Measurements from ENCODE around the gene ZNF296.

ZNF296 gene

GRCh38 chr19:45097776-45098520 lies 21.7 kb upstream of the ZNF296 start:
- Histone ChIP-seq H3K27me3 (ENCODE audit: insufficient read depth, low read depth, severe bottlenecking) (no peaks in the 10 kb centered on the region), H3K9me3 (ENCODE audit: severe bottlenecking) (no peaks in the 10 kb centered on the region), H3K27ac (no peak overlapping the region), H3K4me3 (ENCODE audit: low read depth, low read length) (no peak overlapping the region), H3K36me3 (peaks cover 37% of the 10 kb centered on the region)
- DNase-seq, result no peak
- TF ChIP-seq CTCF (IDR thresholded peaks at IDR 0.05; ENCODE audit: low read depth, low read length), result no peak

- DNase-seq, result no peak
- Histone ChIP-seq H3K36me3 (peaks cover 37% of the 10 kb centered on the region), H3K27ac (no peak overlapping the region), H3K4me3 (ENCODE audit: low read depth, low read length) (no peak overlapping the region), H3K9me3 (ENCODE audit: severe bottlenecking) (no peaks in the 10 kb centered on the region), H3K27me3 (ENCODE audit: insufficient read depth, low read depth, severe bottlenecking) (no peaks in the 10 kb centered on the region)
- TF ChIP-seq CTCF (IDR thresholded peaks at IDR 0.05; ENCODE audit: low read depth, low read length), result no peak
These were observed 21.1 kb upstream of the ZNF296 start for GRCh38 chr19:45097450-45097775.

GRCh38 chr19:45096700-45097099 lies 20.4 kb upstream of the ZNF296 start:
- Histone ChIP-seq H3K36me3 (peaks cover 37% of the 10 kb centered on the region), H3K4me3 (ENCODE audit: low read depth, low read length) (no peak overlapping the region), H3K9me3 (ENCODE audit: severe bottlenecking) (no peaks in the 10 kb centered on the region), H3K27me3 (ENCODE audit: insufficient read depth, low read depth, severe bottlenecking) (no peaks in the 10 kb centered on the region), H3K27ac (no peak overlapping the region)
- TF ChIP-seq CTCF (IDR thresholded peaks at IDR 0.05; ENCODE audit: low read depth, low read length), result no peak
- DNase-seq, result no peak

- Histone ChIP-seq H3K27ac (no peak overlapping the region), H3K9me3 (ENCODE audit: severe bottlenecking) (no peaks in the 10 kb centered on the region), H3K36me3 (peaks cover 37% of the 10 kb centered on the region), H3K27me3 (ENCODE audit: insufficient read depth, low read depth, severe bottlenecking) (no peaks in the 10 kb centered on the region), H3K4me3 (ENCODE audit: low read depth, low read length) (no peak overlapping the region)
- no peak for DNase-seq
- no peak for TF ChIP-seq CTCF (IDR thresholded peaks at IDR 0.05; ENCODE audit: low read depth, low read length)
These were observed 19.5 kb upstream of the ZNF296 start for GRCh38 chr19:45095496-45096413.

GRCh38 chr19:45094707-45095106 lies 18.4 kb upstream of the ZNF296 start:
- Histone ChIP-seq H3K9me3 (ENCODE audit: severe bottlenecking) (no peaks in the 10 kb centered on the region), H3K36me3 (peaks cover 36% of the 10 kb centered on the region), H3K4me3 (ENCODE audit: low read depth, low read length) (no peak overlapping the region), H3K27ac (no peak overlapping the region), H3K27me3 (ENCODE audit: insufficient read depth, low read depth, severe bottlenecking) (no peaks in the 10 kb centered on the region)
- TF ChIP-seq CTCF (IDR thresholded peaks at IDR 0.05; ENCODE audit: low read depth, low read length), result no peak
- DNase-seq, result no peak

Measured in WERI-Rb-1 (cell line).